Erythroblast (primary cell): ENCODE measurements around the gene ARHGAP21.

Source experiments
- GATA1 ChIP-seq: IDR thresholded peaks from 2 replicates; pipeline ENCODE4 v1.6.1; 2011; ENCODE audit warnings: low read depth, mild to moderate bottlenecking, control low read depth, low read length, moderate library complexity
- POLR2A ChIP-seq: IDR thresholded peaks from 2 replicates; pipeline ENCODE4 v1.6.1; 2011; ENCODE audit warnings: mild to moderate bottlenecking, low read length

GRCh38 chr10:24574578-24575155 is 149.0 kb downstream of the ARHGAP21 start:
- TF ChIP-seq POLR2A, result no peak
- no peak for TF ChIP-seq GATA1
